Peyer's patch (tissue), 4 donors: Measurements from ENCODE around the gene GMPPB. TPM values are rescaled to one million over a fixed set of nuclear protein-coding genes. Genes with fewer than 3 reads are reported as not detected.

Experiments used
- DNase-seq, 3 donors: peaks; one replicate each; pipeline ENCODE4 v3.0.0-alpha.2; 2017 to 2019
- H3K27ac ChIP-seq, 4 donors: fragments of 200-600 bp; sonication (generic); one replicate each; pipeline ENCODE4 v1.5.1; 2016 to 2019
- H3K27me3 ChIP-seq, 2 donors: fragments of 200-600 bp; sonication (generic); one replicate each; pipeline ENCODE4 v1.5.1; 2019
- H3K36me3 ChIP-seq, 3 donors: fragments of 200-600 bp; sonication (generic); one replicate each; pipeline ENCODE4 v1.5.1; 2016 to 2019
- H3K4me1 ChIP-seq, 4 donors: fragments of 200-600 bp; sonication (generic); one replicate each; pipeline ENCODE4 v1.5.1; 2016 to 2019
- H3K4me3 ChIP-seq, 4 donors: fragments of 200-600 bp; sonication (generic); 1 replicate in 3 of 4; 2 replicates in 1 of 4; pipeline ENCODE4 v1.5.1; 2016 to 2019; ENCODE audit warnings: mild to moderate bottlenecking in 1 of 4
- H3K9me3 ChIP-seq, 4 donors: fragments of 200-600 bp; sonication (generic); one replicate each; pipeline ENCODE4 v1.5.1; 2016 to 2019; ENCODE audit warnings: mild to moderate bottlenecking in 1 of 4
- CTCF ChIP-seq, 6 experiments: fragments of 450-650 bp in 4 of 6; fragments of 200-600 bp in 2 of 6; sonication (generic) in 1 of 6; IDR thresholded peaks; one replicate each; pipeline ENCODE4 v1.5.1; 2017 to 2019; ENCODE audit warnings: antibody characterized with exemption in 6 of 6, mild to moderate bottlenecking in 3 of 6, moderate library complexity in 1 of 6
- POLR2A ChIP-seq, 2 donors: fragments of 450-650 bp; IDR thresholded peaks; one replicate each; pipeline ENCODE4 v1.5.1; 2017; ENCODE audit warnings: antibody characterized with exemption in 2 of 2, mild to moderate bottlenecking in 2 of 2, moderate library complexity in 2 of 2
- total RNA-seq, 4 donors: library from RNA; depleted of rRNA; stranded (reverse); fragments of >200 nt; gene quantifications; one replicate each; pipeline ENCODE4 v1.1.0, GENCODE V29; 2016

The GMPPB gene
- total RNA-seq, 4 donors from 2014 or later, result 35.4 to 46.4 (median 40.7) TPM

GRCh38 chr3:49683162-49683561 lies 40.6 kb downstream of the GMPPB start:
- peaks cover 0 to 63% (median 0%) of the 10 kb centered on the region in 3 donors for H3K36me3 ChIP-seq
- H3K4me1 ChIP-seq, result peaks cover 0 to 12% (median 0%) of the 10 kb centered on the region in 4 donors
- H3K4me3 ChIP-seq, result no peak overlapping the region
- H3K9me3 ChIP-seq, result no peaks in the 10 kb centered on the region
- DNase-seq, result no peak
- no peaks in the 10 kb centered on the region for H3K27me3 ChIP-seq
- TF ChIP-seq CTCF (IDR thresholded peaks at IDR 0.05) (no peak), POLR2A (IDR thresholded peaks at IDR 0.05) (no peak)
- no peak overlapping the region for H3K27ac ChIP-seq

GRCh38 chr3:49681543-49681942 lies 42.2 kb downstream of the GMPPB start:
- H3K36me3 ChIP-seq, result peaks cover 0 to 79% (median 0%) of the 10 kb centered on the region in 3 donors
- H3K4me1 ChIP-seq, result peaks cover 0 to 4% (median 0%) of the 10 kb centered on the region in 4 donors
- no peaks in the 10 kb centered on the region for H3K9me3 ChIP-seq
- TF ChIP-seq POLR2A (IDR thresholded peaks at IDR 0.05) (no peak), CTCF (IDR thresholded peaks at IDR 0.05) (no peak)
- no peak overlapping the region for H3K4me3 ChIP-seq
- H3K27me3 ChIP-seq, result no peaks in the 10 kb centered on the region
- no peak for DNase-seq
- H3K27ac ChIP-seq, result no peak overlapping the region

GRCh38 chr3:49681232-49681522 lies 42.6 kb downstream of the GMPPB start:
- TF ChIP-seq POLR2A (IDR thresholded peaks at IDR 0.05) (no peak), CTCF (IDR thresholded peaks at IDR 0.05) (no peak)
- no peaks in the 10 kb centered on the region for H3K9me3 ChIP-seq
- H3K4me3 ChIP-seq, result no peak overlapping the region

GRCh38 chr3:49680493-49681231 lies 43.1 kb downstream of the GMPPB start:
- Histone ChIP-seq H3K4me3 (no peak overlapping the region), H3K9me3 (no peaks in the 10 kb centered on the region), H3K4me1 (peaks cover 0 to 1% (median 0%) of the 10 kb centered on the region in 4 donors), H3K27ac (no peak overlapping the region), H3K36me3 (peaks cover 0 to 88% (median 0%) of the 10 kb centered on the region in 3 donors), H3K27me3 (no peaks in the 10 kb centered on the region)
- DNase-seq, result no peak
- TF ChIP-seq POLR2A (IDR thresholded peaks at IDR 0.05) (no peak), CTCF (IDR thresholded peaks at IDR 0.05) (no peak)

More at GRCh38 chr3:49681232-49681522, 42.6 kb downstream of the GMPPB start:
- H3K27me3 ChIP-seq, result no peaks in the 10 kb centered on the region
- H3K36me3 ChIP-seq, result peaks cover 0 to 83% (median 0%) of the 10 kb centered on the region in 3 donors
- peaks cover 0 to under 1% (median 0%) of the 10 kb centered on the region in 4 donors for H3K4me1 ChIP-seq
- no peak overlapping the region for H3K27ac ChIP-seq
- no peak for DNase-seq

- Histone ChIP-seq H3K27me3 (no peaks in the 10 kb centered on the region), H3K4me1 (peaks cover 0 to 17% (median 6%) of the 10 kb centered on the region in 4 donors), H3K36me3 (peaks cover 0 to 54% (median 0%) of the 10 kb centered on the region in 3 donors), H3K27ac (no peak overlapping the region), H3K9me3 (no peaks in the 10 kb centered on the region), H3K4me3 (no peak overlapping the region)
- DNase-seq, result no peak
- TF ChIP-seq POLR2A (IDR thresholded peaks at IDR 0.05) (no peak), CTCF (IDR thresholded peaks at IDR 0.05) (no peak)
These were observed 47.8 kb downstream of the GMPPB start for GRCh38 chr3:49675912-49676311.
